ENCODE results near the gene TMEM270. TPM values are rescaled to one million over a fixed set of nuclear protein-coding genes. Genes with fewer than 3 reads are reported as not detected.

The TMEM270 gene
- total RNA-seq, 4 donors from 2014 or later = not detected

DNA sequence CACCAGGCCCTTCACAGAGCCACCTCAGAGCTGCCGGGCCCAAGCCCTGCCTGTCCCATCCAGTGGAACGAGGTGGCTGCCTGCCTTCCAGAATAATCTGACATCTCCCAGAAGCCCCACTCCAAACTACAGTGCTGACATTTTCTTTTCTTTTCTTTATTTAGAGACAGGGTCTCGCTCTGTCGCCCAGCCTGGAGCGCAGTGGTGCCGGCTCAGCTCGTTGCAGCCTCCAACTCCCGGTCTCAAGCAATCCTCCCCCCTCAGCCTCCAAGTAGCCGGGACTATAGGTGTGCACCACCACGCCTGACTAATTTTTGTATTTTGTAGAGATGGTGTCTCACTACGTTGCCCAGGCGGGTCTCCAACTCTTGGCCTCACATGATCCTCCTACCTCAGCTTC, 346 bp downstream of the TMEM270 start:
- DNase-seq = no peak
- Histone ChIP-seq H3K4me3 (no peak overlapping the region), H3K9me3 (no peaks in the 10 kb centered on the region), H3K27ac (no peak overlapping the region), H3K27me3 (no peaks in the 10 kb centered on the region), H3K36me3 (no peaks in the 10 kb centered on the region), H3K4me1 (no peaks in the 10 kb centered on the region)
- TF ChIP-seq, protein P1, sequence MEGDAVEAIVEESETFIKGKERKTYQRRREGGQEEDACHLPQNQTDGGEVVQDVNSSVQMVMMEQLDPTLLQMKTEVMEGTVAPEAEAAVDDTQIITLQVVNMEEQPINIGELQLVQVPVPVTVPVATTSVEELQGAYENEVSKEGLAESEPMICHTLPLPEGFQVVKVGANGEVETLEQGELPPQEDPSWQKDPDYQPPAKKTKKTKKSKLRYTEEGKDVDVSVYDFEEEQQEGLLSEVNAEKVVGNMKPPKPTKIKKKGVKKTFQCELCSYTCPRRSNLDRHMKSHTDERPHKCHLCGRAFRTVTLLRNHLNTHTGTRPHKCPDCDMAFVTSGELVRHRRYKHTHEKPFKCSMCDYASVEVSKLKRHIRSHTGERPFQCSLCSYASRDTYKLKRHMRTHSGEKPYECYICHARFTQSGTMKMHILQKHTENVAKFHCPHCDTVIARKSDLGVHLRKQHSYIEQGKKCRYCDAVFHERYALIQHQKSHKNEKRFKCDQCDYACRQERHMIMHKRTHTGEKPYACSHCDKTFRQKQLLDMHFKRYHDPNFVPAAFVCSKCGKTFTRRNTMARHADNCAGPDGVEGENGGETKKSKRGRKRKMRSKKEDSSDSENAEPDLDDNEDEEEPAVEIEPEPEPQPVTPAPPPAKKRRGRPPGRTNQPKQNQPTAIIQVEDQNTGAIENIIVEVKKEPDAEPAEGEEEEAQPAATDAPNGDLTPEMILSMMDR (IDR thresholded peaks at IDR 0.05 in 4 of 5, conservative IDR thresholded peaks at IDR 0.05 in 1 of 5) = no peak
- no peak for TF ChIP-seq POLR2A (IDR thresholded peaks at IDR 0.05)
- in situ Hi-C loops (cut with MboI; ENCODE audit: low sequenced_read_pairs in 4 of 4) (loop anchor here in 2 of 4 donors (5.0 to 25.0 kb wide), 3 partner anchors 161 to 249 kb away; partner anchors contain the start of genes ELN (in 1 of the 2) and MLXIPL (in 1 of the 2)), intact Hi-C loops (cut with DNase I; ENCODE audit: low total_unique reads) (no loop called here)
- ATAC-seq = no peak

DNA sequence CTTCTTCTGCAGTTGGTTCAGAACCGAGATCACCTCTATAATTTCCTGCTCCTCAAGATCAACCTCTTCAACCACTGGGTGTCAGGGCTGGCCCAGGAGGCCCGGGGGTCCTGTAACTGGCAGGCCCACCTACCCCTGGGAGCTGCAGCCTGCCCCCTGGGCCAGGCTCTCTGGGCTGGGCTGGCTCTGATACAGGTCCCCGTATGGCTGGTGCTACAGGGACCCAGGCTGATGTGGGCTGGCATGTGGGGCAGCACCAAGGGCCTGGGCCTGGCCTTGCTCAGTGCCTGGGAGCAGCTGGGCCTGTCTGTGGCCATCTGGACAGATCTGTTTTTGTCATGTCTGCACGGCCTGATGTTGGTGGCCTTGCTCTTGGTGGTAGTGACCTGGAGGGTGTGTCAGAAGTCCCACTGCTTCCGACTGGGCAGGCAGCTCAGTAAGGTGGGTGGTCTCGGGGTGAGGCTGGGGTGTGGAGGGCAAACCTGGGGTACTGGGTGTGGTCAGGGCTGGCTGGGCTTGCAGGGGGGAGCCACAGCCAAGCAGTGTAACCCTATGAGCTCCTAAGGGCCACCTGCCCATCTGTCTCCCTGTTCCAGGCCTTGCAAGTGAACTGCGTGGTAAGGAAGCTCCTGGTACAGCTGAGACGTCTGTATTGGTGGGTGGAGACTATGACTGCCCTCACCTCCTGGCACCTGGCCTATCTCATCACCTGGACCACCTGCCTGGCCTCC, 4.2 kb downstream of the TMEM270 start:
- Histone ChIP-seq H3K4me3 (no peak overlapping the region), H3K27me3 (no peaks in the 10 kb centered on the region), H3K4me1 (peaks cover 0 to under 1% of the 10 kb centered on the region in 2 donors), H3K36me3 (no peaks in the 10 kb centered on the region), H3K9me3 (no peaks in the 10 kb centered on the region), H3K27ac (no peak overlapping the region)
- ATAC-seq (no peak), DNase-seq (no peak)
- TF ChIP-seq, protein P1 (IDR thresholded peaks at IDR 0.05 in 4 of 5, conservative IDR thresholded peaks at IDR 0.05 in 1 of 5) = no peak
- TF ChIP-seq POLR2A (IDR thresholded peaks at IDR 0.05) = no peak
- in situ Hi-C loops (cut with MboI; ENCODE audit: low sequenced_read_pairs in 4 of 4) = loop anchor here in 2 of 4 donors (5.0 to 25.0 kb wide), 3 partner anchors 157 to 253 kb away; partner anchors contain the start of genes ELN (in 1 of the 2) and MLXIPL (in 1 of the 2)
- intact Hi-C loops (cut with DNase I; ENCODE audit: low total_unique reads) = loop anchor here (5.0 kb wide), 2 partner anchors 112 to 537 kb away; no protein-coding TSS in a partner anchor

DNA sequence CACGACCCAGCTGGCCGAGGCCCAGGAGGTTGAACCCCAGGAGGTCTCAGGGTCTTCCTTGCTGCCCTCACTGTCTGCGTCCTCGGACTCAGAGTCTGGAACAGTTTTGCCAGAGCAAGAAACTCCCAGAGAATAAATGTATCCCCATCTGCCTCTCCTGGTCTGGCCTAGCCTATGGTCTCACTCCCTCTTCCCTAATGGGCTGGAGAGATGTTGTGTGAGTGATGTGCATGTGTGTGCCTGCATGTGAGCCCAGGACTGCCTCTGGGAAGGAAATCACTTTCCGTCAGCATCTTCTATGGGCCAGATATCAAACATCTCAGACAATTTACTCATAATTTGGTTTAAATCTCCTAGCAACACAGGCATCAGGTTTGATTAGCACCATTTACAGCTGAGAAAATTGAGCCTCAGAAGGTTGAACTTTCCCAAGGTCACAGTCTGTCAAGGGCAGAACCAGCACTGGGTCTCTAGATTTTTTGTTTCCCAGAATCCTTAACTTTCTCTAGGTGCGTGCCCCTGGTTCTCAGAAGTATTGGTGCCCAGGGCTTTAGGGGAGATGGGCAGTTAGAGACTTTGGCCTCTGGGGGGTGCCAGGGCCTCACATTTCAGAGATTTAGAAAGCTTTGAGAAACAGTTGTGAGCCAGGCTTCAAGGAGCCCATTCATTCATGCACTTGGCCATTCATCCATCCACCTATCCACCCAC, 4.9 kb downstream of the TMEM270 start:
- Histone ChIP-seq H3K9me3 (no peaks in the 10 kb centered on the region), H3K4me1 (peaks cover 0 to 3% of the 10 kb centered on the region in 2 donors), H3K36me3 (no peaks in the 10 kb centered on the region), H3K27me3 (no peaks in the 10 kb centered on the region), H3K4me3 (no peak overlapping the region), H3K27ac (no peak overlapping the region)
- TF ChIP-seq, protein P1 (IDR thresholded peaks at IDR 0.05 in 4 of 5, conservative IDR thresholded peaks at IDR 0.05 in 1 of 5) = peak; percentile 28 to 58 (median 56)
- no peak for TF ChIP-seq POLR2A (IDR thresholded peaks at IDR 0.05)
- no peak for DNase-seq
- intact Hi-C loops (cut with DNase I; ENCODE audit: low total_unique reads) (loop anchor here (1.0 to 5.0 kb wide), 3 partner anchors 111 to 536 kb away; no protein-coding TSS in a partner anchor), in situ Hi-C loops (cut with MboI; ENCODE audit: low sequenced_read_pairs in 4 of 4) (loop anchor here in 1 of 4 donors (25.0 kb wide), 1 partner anchor 254 kb away; the partner anchor contains the start of gene MLXIPL)
- peak; percentile 58 to 64 for ATAC-seq

DNA sequence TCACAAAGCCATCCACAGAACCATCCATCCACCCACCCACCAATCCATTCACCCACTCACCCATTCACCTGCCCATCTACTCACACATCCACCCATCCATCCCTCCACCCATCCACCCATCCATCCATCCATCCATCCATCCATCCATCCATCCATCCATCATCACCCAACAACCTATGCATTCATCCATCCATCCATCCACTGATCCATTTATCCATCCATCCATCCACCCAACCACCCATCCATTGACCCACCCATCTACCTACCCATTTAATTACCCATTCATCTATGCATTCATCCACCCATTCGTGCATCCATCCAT, 5.4 kb downstream of the TMEM270 start:
- TF ChIP-seq POLR2A (IDR thresholded peaks at IDR 0.05) = no peak
- TF ChIP-seq, protein P1 (IDR thresholded peaks at IDR 0.05 in 4 of 5, conservative IDR thresholded peaks at IDR 0.05 in 1 of 5) = peak in 1 of 5 experiments; percentile 1
- no peak for ATAC-seq
- Histone ChIP-seq H3K4me3 (no peak overlapping the region), H3K27me3 (no peaks in the 10 kb centered on the region), H3K4me1 (peaks cover 0 to 3% of the 10 kb centered on the region in 2 donors), H3K27ac (no peak overlapping the region), H3K9me3 (no peaks in the 10 kb centered on the region), H3K36me3 (no peaks in the 10 kb centered on the region)
- DNase-seq = no peak
- intact Hi-C loops (cut with DNase I; ENCODE audit: low total_unique reads) (loop anchor here (1.0 to 5.0 kb wide), 3 partner anchors 111 to 536 kb away; no protein-coding TSS in a partner anchor), in situ Hi-C loops (cut with MboI; ENCODE audit: low sequenced_read_pairs in 4 of 4) (loop anchor here in 1 of 4 donors (25.0 kb wide), 1 partner anchor 254 kb away; the partner anchor contains the start of gene MLXIPL)

Data from gastrocnemius medialis (tissue), 4 donors.